T47D (cell line): ENCODE measurements around the gene TNFRSF17.
A peak's percentile ranks its signal among the peaks of the same experiment; 100 is the strongest.
"Not testable (repeated sequence)": the region's sequence is repeated elsewhere in the genome, so short reads cannot be mapped to it uniquely, and the experiment has no call there.

Source experiments
- DNase-seq, 2 experiments: peaks; one replicate each; pipeline versions ENCODE4 v3.0.0 to v3.0.0-alpha.2; 2011 to 2012; ENCODE audit warnings: low read depth in 1 of 2, low spot score in 1 of 2
- JUND ChIP-seq: IDR thresholded peaks from 2 replicates; pipeline ENCODE4 v1.6.1; 2012; ENCODE audit warnings: low read depth
- in situ Hi-C: cut with HindIII; loops from 2 replicates; pipeline ENCODE4 v1.10.0; 2016; ENCODE audit warnings: low sequenced_read_pairs, low pct_unique_long_range_greater_than_20kb

TNFRSF17 gene

GRCh38 chr16:11964761-11965551, at the start of gene TNFRSF17:
Gene TNFRSF17, plus strand, starts transcription at chr16:11965210. Its CDS starts 115 bp downstream, at chr16:11965325.
- DNase-seq, result no peak
- TF ChIP-seq JUND, result no peak
- in situ Hi-C loops, result no loop called here

GRCh38 chr16:11915644-11916523, 49.1 kb upstream of the TNFRSF17 start, which contains the start of gene GSPT1:
Gene GSPT1, minus strand, starts transcription at chr16:11915956. Its CDS starts 236 bp downstream, at chr16:11915720.
- TF ChIP-seq JUND, result no peak
- in situ Hi-C loops, result no loop called here
- DNase-seq, result peak; percentile 90 to 99

- peak; percentile 77 to 96 for DNase-seq
- in situ Hi-C loops, result no loop called here
Observed at GRCh38 chr16:11916524-11917285, 48.3 kb upstream of the TNFRSF17 start.

GRCh38 chr16:11924046-11924445, 41.0 kb upstream of the TNFRSF17 start:
- DNase-seq, in situ Hi-C loops: not testable (repeated sequence)

More at GRCh38 chr16:11916524-11917285, 48.3 kb upstream of the TNFRSF17 start:
- TF ChIP-seq JUND, result peak; percentile 73

- DNase-seq, in situ Hi-C loops: not testable (repeated sequence)
Observed at GRCh38 chr16:11927350-11927749, 37.7 kb upstream of the TNFRSF17 start.

GRCh38 chr16:11941945-11942344, 23.1 kb upstream of the TNFRSF17 start, which contains the start of gene NPIPB2:
Gene NPIPB2, minus strand, starts transcription at chr16:11942045. Its CDS starts 0 bp downstream, at chr16:11942045.
- DNase-seq, in situ Hi-C loops: not testable (repeated sequence)

GRCh38 chr16:11946433-11946832, 18.6 kb upstream of the TNFRSF17 start:
- in situ Hi-C loops, result no loop called here

GRCh38 chr16:11948819-11949218, 16.2 kb upstream of the TNFRSF17 start:
- no peak for TF ChIP-seq JUND
- DNase-seq, result no peak
- in situ Hi-C loops, result no loop called here

More at GRCh38 chr16:11946433-11946832, 18.6 kb upstream of the TNFRSF17 start:
- no peak for TF ChIP-seq JUND
- no peak for DNase-seq

GRCh38 chr16:11949527-11949926, 15.5 kb upstream of the TNFRSF17 start:
- no peak for TF ChIP-seq JUND
- in situ Hi-C loops, result no loop called here
- peak; percentile 48 to 82 for DNase-seq

GRCh38 chr16:11950388-11950787, 14.6 kb upstream of the TNFRSF17 start:
- no peak for TF ChIP-seq JUND
- in situ Hi-C loops, result no loop called here
- DNase-seq, result no peak

GRCh38 chr16:11953576-11953975, 11.4 kb upstream of the TNFRSF17 start:
- in situ Hi-C loops, DNase-seq: not testable (repeated sequence)

- DNase-seq, result no peak
- no peak for TF ChIP-seq JUND
- in situ Hi-C loops, result no loop called here
Observed at GRCh38 chr16:11955713-11956123, 9.3 kb upstream of the TNFRSF17 start.
